ENCODE results near the gene CLEC2L. TPM values are rescaled to one million over a fixed set of nuclear protein-coding genes. Genes with fewer than 3 reads are reported as not detected.

CLEC2L gene
- total RNA-seq, 1 donor from 2014 or later = not detected

DNA sequence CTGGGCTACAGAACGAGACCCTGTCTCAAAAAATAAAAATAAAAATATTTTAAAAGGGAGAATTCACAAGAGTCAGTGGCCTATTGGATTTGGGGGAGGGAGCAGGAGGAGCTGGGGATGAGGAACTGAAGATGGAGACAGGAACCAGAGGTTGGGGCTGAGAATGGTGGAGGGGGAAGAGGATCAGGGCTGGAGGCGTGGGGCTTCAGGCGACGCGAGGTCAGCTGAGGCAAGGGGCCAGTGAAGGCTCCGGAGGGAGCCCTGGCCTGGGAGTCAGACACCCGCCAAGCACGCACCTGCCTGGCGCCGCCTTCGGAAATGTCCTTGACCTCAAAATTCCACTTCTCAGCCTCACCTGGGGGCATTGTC is 671 bp upstream of the CLEC2L start:
- Histone ChIP-seq H3K27ac (no peak overlapping the region), H3K36me3 (no peaks in the 10 kb centered on the region), H3K4me3 (no peak overlapping the region), H3K4me1 (no peaks in the 10 kb centered on the region), H3K27me3 (peaks cover 25% of the 10 kb centered on the region), H3K9me3 (no peaks in the 10 kb centered on the region)
- DNase-seq (no peak), ATAC-seq (no peak)
- TF ChIP-seq, protein P1, sequence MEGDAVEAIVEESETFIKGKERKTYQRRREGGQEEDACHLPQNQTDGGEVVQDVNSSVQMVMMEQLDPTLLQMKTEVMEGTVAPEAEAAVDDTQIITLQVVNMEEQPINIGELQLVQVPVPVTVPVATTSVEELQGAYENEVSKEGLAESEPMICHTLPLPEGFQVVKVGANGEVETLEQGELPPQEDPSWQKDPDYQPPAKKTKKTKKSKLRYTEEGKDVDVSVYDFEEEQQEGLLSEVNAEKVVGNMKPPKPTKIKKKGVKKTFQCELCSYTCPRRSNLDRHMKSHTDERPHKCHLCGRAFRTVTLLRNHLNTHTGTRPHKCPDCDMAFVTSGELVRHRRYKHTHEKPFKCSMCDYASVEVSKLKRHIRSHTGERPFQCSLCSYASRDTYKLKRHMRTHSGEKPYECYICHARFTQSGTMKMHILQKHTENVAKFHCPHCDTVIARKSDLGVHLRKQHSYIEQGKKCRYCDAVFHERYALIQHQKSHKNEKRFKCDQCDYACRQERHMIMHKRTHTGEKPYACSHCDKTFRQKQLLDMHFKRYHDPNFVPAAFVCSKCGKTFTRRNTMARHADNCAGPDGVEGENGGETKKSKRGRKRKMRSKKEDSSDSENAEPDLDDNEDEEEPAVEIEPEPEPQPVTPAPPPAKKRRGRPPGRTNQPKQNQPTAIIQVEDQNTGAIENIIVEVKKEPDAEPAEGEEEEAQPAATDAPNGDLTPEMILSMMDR (IDR thresholded peaks at IDR 0.05) = no peak
- intact Hi-C loops (cut with DNase I) = no loop called here

DNA sequence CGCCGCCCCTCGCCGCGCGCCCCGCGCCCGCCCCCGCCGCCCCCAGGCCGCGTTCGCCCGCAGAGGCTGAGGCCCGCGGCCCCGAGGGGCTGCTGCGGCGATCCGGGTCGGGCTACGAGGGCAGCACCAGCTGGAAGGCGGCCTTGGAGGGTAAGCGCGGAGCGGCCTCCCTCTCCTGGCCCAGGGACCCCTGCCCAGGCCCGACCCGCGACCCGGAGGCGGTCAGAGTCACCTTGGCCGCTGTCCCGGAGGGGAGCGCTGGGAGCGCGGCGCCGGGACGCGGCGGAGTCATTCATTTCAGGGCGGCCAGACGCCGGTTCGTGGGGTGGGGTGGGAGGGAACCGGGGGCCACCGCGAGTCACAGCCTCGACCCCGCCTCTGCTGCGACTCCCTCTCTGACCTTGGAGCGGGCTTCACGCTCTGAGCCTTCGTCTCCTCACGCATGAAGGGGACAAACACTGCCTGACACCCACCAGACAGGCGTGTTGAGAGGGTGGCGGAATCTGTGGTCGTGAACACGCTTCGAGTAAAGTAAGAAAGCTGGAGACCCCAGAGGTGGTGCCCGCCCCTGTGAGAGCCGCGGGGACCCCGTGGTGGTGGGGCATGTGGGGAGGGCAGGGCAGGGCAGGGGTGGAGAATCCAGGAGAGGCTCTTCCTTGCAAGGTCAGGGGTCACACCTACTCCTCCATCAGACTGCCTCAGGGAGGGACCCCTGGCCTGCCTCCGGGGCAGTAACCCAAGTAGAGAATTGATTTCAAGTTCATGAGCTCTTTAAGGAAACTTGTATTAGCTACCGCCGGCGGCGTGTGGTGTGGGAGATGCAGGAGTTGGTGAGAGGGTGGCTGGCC is 707 bp downstream of the CLEC2L start:
- H3K36me3 ChIP-seq = no peaks in the 10 kb centered on the region
- ATAC-seq (no peak), DNase-seq (no peak)
- no peak overlapping the region for H3K4me3 ChIP-seq
- TF ChIP-seq, protein P1 (IDR thresholded peaks at IDR 0.05) = no peak
- intact Hi-C loops (cut with DNase I) = no loop called here
- H3K9me3 ChIP-seq = no peaks in the 10 kb centered on the region
- H3K4me1 ChIP-seq = no peaks in the 10 kb centered on the region
- H3K27ac ChIP-seq = no peak overlapping the region
- peaks cover 25% of the 10 kb centered on the region for H3K27me3 ChIP-seq

DNA sequence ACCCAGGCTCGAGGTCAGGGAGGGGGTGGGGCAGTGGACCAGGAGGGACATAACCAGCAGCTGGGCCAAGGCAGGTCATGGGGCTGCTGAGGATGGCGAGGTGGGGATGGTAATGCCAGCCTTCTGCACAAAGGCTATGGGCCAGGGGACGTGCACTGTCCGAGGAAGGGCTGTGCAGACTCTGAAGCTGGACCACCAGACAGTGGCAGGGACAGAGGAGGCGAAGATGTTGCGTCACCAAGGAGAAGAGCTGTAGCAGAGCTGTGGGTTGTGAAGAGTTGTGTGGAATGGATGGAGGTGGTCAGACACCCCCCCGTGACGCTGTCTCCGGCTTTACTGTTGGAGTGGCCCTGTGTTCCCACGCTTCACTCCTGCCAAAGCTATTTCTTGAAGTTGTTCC is 1.8 kb downstream of the CLEC2L start:
- no peaks in the 10 kb centered on the region for H3K36me3 ChIP-seq
- ATAC-seq = no peak
- no peaks in the 10 kb centered on the region for H3K9me3 ChIP-seq
- no peak overlapping the region for H3K27ac ChIP-seq
- H3K4me1 ChIP-seq = no peaks in the 10 kb centered on the region
- DNase-seq = no peak
- TF ChIP-seq, protein P1 (IDR thresholded peaks at IDR 0.05) = no peak
- no peak overlapping the region for H3K4me3 ChIP-seq
- H3K27me3 ChIP-seq = peaks cover 25% of the 10 kb centered on the region
- intact Hi-C loops (cut with DNase I) = no loop called here

DNA sequence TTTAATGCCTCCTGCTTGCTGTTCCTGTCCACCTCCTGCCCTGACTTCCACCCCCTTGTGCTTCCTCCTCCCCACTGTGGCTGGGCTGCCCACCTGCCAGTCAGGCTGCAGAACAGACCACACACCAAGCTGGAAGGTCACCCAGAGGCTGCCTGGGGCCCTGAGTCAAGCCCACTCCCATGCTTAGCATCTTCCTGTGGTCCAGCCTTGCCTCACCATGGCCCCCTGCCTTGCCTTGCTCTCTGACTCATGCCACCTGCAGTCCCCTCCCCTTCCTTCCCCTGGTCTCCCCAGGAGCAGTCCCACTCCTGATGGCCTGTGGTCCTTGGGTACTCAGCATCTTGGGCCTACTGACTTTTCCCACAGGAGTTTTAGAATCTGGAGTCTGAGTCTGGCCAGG is 2.3 kb downstream of the CLEC2L start:
- intact Hi-C loops (cut with DNase I) = no loop called here
- no peaks in the 10 kb centered on the region for H3K9me3 ChIP-seq
- H3K36me3 ChIP-seq = no peaks in the 10 kb centered on the region
- DNase-seq (no peak), ATAC-seq (no peak)
- peaks cover 25% of the 10 kb centered on the region for H3K27me3 ChIP-seq
- no peak overlapping the region for H3K27ac ChIP-seq
- no peak overlapping the region for H3K4me3 ChIP-seq
- TF ChIP-seq, protein P1 (IDR thresholded peaks at IDR 0.05) = no peak
- no peaks in the 10 kb centered on the region for H3K4me1 ChIP-seq

DNA sequence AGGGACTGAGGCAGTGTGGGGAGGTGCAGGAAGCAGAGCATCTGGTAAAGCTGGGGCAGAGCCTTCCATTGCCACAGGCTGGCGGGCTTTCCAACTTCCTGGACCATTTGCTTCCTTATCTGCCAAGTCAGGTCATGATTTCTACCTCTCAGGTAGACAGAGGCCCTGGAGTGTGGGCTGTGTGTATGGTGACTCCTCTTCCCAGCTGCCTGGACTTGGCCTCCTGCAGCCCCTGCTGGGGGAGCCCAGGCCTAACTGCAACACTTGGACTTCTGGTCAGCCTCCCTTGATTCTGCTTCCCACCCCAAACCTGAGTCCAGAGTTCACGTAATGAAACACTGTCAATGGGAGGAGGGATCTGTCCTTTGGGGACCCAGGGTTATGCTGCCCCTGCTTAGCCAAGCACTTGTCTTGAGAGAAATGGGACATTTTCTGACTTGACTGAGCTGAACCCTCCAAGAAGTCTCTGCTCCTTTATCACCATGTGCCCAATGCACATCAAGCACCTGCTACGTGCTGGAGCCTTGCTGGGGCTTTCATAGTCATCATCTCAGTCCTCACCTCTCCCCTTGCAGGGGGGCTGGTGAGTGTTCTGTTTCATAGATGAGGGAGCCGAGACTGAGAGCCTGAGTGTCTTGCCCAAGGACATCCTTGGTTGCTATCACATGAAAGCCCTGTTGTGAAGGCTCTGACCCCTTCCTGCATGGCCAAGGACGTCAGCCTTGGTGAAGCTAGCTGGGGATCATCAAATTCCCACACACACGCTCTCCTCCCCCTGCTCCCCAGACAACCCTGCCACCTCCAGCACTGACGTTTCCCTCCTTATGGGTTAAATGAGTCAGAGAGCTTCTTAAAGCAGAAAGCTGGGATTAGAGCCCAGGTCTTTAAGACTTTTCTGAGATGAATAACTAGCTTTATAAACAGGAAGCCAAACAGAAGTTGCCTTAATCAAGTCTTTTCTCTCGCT is 3.4 kb downstream of the CLEC2L start:
- Histone ChIP-seq H3K27ac (no peak overlapping the region), H3K9me3 (no peaks in the 10 kb centered on the region), H3K36me3 (no peaks in the 10 kb centered on the region), H3K4me1 (no peaks in the 10 kb centered on the region), H3K27me3 (peaks cover 25% of the 10 kb centered on the region), H3K4me3 (no peak overlapping the region)
- TF ChIP-seq, protein P1 (IDR thresholded peaks at IDR 0.05) = no peak
- intact Hi-C loops (cut with DNase I) = no loop called here
- ATAC-seq (no peak), DNase-seq (no peak)
